Astrocyte (in vitro differentiated cells and primary cell): ENCODE data around the gene KRT79.

Source experiments
- CTCF ChIP-seq: IDR thresholded peaks from 2 replicates; pipeline ENCODE4 v1.5.1; 2011; ENCODE audit warnings: low read depth, mild to moderate bottlenecking, inconsistent platforms, low read length, moderate library complexity; ENCODE audit not compliant: insufficient read depth
- EZH2 ChIP-seq: IDR thresholded peaks from 2 replicates; pipeline ENCODE4 v1.6.1; 2012; ENCODE audit warnings: mild to moderate bottlenecking, low read length, inconsistent platforms; ENCODE audit not compliant: insufficient read depth

- TF ChIP-seq CTCF (no peak), EZH2 (no peak)
Measured at GRCh38 chr12:52861511-52861910, 27.4 kb upstream of the KRT79 start.
